ENCODE data around the gene SLC8B1.
A peak's percentile ranks its signal among the peaks of the same experiment; 100 is the strongest.

GRCh38 chr12:113271853-113272561 is 62.9 kb downstream of the SLC8B1 start:
- TF ChIP-seq RAD21 (IDR thresholded peaks at IDR 0.05) (peak; percentile 37 to 53), CTCF (IDR thresholded peaks at IDR 0.05; ENCODE audit: low read depth, low read length, missing input control) (no peak), YY1 (IDR thresholded peaks at IDR 0.05) (no peak), ZBTB33 (IDR thresholded peaks at IDR 0.05) (no peak), SP1 (IDR thresholded peaks at IDR 0.05) (peak; percentile 32), MAX (IDR thresholded peaks at IDR 0.05) (no peak), TAF1 (conservative IDR thresholded peaks at IDR 0.05) (no peak), RXRA (IDR thresholded peaks at IDR 0.05) (peak; percentile 24 to 37)
